Tongue (tissue), 2 donors: ENCODE results near the gene RAD9A. TPM values are rescaled to one million over a fixed set of nuclear protein-coding genes. Genes with fewer than 3 reads are reported as not detected.

Source experiments
- DNase-seq: peaks from one replicate; pipeline ENCODE4 v3.0.0-alpha.2; 2015
- total RNA-seq: library from RNA; depleted of rRNA; stranded (reverse); fragments of >200 nt; gene quantifications from one replicate; pipeline ENCODE4 v1.2.3, GENCODE V29; 2014

The RAD9A gene
- total RNA-seq, 1 donor from 2014 or later, result 13.3 TPM

DNA sequence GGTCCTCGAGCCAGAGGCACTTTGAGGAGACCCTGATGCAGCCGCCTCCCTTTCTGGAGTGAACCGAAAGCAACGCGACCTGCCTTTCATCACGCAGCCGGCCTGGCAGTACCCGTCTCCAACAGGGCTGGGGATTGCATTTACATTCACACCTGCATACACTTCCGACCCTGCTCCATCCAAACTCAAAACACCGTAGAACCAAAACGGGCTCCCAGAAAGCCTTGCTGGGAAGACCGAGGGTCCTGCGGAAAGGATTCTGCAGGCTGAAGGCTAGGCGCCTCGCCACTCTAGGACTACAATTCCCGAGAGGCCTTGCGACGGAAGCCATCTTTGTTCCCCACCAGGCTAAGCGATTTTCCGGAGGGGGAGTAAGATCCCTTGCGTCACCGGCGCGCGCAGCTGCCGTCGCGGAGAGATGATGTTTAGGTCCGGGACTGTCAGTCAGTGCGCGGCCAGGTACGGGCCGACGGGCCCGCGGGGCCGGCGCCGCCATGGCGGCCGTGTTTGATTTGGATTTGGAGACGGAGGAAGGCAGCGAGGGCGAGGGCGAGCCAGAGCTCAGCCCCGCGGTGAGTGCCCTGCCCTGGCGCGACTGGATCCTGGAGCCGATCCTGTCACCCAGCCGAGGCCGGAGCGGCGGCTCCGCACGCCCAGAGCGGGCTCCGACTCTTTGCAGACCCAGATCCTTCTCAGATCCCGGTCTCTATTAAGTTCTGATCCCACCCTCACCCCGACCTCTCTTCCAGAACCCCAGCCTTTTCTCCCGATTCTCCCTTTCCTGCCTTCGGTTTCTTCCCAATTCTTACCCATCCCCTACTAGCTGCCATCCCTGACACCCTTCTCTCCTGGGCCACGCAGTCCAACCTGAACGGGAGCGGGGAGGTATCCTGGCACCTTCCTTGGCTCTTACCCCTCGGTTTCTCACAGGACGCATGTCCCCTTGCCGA, 36.5 kb downstream of the RAD9A start, which contains the start of gene RPS6KB2:
TSS of gene RPS6KB2 (plus strand) at position 443 of the 950 bp plus-strand sequence. CDS start at position 495, 52 bp downstream.
- peak; percentile 99 for DNase-seq

DNA sequence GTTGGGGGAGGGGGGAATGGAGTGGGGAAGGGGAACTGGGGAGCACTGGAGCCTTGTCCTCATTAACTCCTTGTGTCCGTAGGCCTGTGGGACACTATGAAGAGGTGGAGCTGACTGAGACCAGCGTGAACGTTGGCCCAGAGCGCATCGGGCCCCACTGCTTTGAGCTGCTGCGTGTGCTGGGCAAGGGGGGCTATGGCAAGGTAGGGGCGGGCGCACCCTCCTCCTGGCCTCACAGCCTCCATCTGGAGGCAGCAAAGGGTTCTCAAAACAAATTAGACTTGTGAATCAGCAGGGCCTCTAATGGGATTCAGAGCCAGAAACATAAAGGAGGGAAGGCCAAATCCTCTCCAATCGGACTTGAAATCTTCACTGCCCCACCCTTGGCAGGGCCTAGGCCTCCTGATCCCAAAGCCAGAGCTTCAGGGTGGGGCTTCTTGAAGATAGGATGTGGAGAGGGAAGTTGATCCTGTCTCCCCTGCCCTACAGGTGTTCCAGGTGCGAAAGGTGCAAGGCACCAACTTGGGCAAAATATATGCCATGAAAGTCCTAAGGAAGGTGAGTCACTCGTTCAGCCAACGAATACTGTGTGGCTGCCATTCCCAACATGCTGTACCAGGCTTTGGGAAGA, 37.4 kb downstream of the RAD9A start:
- DNase-seq, result no peak

DNA sequence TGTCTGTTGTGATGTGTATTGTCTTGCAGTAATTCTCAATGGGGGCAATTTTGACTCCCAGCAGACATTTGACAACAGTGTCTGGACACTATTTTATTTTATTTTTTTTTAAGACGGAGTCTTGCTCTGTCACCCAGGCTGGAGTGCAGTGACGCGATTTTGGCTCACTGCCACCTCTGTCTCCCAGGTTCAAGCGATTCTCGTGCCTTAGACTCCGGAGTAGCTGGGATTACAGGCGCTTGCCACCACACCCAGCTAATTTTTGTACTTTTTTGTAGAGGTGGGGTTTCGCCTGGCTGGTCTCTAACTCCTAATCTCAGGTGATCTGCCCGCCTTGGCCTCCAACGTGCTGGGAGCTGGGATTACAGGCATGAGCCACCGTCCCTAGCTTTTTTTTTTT, 37.9 kb downstream of the RAD9A start:
- no peak for DNase-seq

DNA sequence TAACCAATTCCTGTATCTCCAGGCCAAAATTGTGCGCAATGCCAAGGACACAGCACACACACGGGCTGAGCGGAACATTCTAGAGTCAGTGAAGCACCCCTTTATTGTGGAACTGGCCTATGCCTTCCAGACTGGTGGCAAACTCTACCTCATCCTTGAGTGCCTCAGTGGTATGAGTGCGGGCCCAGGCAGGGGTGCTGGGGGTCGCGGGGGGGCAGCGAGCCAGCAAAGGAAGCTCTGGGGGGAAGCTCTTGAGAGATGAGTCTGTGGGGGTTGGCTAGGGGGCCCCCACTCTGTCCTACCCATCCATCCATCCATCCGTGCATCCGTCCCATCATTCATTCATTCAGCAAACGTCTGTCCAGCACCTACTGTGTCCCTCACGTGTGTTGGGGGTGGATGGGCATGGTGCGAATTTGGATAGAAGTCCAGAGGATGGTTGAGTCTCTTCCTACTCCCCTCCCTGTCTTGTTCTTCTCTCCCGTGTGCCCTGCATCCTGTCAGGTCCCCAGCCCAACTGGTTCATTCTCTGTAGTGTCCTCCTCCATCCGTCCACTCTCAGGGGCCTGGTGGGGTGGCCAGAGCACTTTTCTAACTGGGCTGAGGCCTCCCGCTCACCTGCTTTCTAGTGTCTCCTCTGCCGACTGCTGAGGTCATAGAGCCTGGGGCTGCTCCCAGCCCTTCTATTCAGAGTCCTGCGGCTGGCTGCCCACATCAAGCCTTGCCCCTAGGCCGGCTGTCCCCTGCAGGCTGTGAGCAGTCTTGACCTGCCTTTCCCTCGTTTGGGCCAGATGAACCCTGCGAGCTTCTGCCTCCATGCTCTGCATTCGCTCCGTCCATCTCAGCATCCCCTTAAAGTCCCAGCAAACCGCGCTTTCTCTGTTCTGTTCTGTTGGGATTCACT, 39.8 kb downstream of the RAD9A start:
- no peak for DNase-seq

DNA sequence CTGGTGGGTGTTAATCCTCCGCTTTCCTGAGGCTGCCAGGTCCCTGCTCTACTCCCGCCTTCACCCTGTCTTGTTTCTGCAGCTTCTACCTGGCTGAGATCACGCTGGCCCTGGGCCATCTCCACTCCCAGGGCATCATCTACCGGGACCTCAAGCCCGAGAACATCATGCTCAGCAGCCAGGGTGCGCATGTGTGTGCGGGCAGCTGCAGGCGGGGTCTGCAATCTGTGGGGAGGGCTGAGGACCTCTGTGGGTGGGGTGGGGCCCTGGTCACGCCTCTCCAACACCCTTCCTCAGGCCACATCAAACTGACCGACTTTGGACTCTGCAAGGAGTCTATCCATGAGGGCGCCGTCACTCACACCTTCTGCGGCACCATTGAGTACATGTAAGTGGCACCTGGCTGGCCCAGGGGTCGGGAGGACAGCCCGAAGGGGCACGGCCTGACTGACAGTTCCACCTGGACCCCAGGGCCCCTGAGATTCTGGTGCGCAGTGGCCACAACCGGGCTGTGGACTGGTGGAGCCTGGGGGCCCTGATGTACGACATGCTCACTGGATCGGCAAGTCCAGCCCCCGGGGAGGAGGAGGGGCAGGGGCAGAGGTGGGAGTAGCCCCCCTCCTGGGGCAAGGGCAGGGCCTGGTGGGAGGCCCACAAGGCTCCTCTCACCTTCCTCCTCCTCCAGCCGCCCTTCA, 41.0 kb downstream of the RAD9A start:
- no peak for DNase-seq

DNA sequence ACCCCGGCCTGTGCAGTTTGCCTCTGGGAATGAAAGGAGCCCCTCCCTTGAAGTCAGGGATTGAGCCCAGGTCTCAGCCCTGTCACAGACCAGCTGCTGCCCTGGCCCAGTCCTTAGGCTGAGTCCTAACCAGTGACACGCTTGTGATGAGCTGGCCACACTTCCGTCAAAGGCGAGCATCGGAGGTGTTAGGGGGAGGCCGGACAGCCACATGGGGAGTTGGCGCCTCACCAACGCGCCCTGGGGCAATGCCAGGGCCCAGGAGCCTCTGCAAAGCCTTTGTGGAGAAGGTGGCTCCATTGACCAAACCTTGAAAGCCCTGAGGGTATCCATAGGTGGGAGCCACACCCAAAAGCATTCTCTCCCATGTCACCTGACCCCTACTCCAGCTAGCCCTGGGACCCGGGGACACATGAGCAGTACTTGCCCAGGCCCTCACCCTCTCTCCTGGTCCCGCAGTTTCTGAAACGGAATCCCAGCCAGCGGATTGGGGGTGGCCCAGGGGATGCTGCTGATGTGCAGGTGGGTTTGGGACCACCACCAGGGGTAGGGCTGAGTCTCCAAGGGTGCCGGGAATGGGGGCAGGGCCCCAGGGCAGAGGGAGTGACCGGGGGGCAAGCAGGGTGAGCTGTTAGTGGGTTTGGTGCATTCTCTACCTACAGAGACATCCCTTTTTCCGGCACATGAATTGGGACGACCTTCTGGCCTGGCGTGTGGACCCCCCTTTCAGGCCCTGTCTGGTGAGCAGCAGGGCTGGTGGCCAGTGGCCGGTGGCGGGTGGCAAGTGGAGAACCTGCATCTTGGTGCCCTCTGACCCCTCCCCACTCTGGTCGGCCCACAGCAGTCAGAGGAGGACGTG, 42.0 kb downstream of the RAD9A start:
- DNase-seq, result no peak

DNA sequence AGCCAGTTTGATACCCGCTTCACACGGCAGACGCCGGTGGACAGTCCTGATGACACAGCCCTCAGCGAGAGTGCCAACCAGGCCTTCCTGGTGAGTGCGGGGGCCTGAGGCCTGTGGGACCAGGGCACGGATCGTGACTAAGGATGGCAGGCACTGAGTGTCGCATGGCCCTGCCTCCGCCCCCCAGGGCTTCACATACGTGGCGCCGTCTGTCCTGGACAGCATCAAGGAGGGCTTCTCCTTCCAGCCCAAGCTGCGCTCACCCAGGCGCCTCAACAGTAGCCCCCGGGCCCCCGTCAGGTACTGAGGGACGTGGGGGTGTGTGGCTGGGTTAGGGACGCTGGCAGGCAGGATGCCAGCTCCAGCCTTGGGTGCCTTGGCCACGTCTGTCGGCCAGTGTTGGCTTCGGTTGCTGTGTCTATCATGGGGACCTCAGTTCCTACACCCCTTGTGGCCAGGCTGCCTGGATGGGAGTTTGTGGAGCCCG, 42.7 kb downstream of the RAD9A start:
- DNase-seq, result no peak

DNA sequence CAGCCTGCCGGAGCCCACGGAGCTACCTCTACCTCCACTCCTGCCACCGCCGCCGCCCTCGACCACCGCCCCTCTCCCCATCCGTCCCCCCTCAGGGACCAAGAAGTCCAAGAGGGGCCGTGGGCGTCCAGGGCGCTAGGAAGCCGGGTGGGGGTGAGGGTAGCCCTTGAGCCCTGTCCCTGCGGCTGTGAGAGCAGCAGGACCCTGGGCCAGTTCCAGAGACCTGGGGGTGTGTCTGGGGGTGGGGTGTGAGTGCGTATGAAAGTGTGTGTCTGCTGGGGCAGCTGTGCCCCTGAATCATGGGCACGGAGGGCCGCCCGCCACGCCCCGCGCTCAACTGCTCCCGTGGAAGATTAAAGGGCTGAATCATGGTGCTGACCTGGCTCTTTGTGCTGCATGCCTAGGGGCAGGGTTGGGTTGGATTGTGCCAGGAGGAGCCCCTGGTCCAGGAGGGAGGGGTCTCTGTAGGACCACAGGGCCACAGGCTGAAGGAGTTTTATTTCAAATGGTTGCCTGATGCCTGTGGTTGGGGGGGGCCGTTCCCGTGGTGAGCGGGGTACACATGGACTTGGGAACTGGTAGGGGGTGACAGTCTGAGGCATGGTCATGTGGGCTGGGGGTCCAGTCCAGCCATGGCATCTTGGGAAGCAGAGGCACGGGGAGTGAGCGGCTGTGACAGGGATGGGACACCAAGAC, 43.4 kb downstream of the RAD9A start:
- DNase-seq, result no peak

DNA sequence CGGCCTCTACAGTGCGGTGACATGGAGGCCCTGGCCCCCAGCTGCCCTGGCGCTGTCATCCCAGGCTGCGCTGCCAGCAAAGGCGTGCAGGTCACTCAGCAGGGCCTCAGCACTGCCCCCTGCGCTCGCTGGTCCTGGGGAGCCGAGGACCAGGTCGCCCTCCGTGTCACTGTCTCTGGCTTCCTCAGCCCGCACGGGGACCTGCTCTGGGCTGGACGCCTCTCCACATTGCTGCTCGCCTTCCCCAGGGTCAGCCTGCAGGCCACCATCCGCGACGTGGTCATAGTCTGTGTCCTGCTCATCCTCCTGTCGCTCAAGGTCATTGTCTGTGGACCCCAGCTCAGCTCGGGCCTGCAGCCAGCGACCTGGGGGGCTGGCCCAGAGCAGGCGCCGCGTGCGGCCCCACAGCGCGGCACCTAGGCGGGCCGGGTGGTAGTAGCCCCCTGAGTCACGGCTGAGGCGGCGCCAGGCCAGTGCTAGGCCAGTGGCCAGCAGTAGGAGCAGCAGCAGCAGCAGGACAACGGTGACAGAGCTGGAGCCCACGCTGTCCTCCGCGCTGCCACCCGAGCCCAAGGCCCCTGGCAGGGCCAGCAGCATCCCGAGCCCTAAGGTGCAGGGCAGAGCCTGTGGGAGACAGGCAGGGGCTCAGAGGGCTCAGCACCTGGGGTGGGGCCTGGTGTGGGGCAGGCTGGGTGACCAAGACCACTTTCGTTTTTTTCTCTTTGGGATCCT, 44.1 kb downstream of the RAD9A start:
- DNase-seq, result no peak

DNA sequence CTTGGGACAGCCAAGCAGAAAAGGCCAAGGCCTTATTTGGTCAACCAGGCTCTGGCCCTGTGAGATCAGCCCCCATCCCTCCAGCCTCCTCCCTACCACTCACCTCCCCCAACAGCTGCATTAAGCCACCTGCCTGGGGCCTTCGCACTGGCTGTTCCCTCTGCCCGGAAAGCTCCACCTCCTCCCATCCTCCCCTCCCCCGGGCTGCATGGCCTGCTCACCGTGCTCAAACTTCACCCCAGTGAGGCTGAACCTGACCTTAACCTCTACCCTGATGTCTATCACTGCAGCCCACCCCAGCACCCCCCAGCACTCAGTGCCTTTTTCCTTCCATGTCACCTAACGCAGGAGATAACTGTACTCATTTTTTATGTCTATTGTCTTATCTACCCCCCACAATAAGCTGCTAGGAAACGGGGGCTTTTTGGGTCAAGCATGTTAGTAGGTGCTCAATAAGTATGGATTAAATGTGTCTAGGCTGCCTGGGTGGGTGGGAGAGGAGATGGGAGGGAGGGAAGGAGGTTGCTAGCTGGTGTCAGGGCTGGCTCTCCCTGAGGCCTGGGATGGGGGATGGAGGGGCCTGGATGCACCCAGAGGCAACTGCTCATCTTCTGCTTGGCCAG, 44.8 kb downstream of the RAD9A start:
- DNase-seq, result peak; percentile 64

DNA sequence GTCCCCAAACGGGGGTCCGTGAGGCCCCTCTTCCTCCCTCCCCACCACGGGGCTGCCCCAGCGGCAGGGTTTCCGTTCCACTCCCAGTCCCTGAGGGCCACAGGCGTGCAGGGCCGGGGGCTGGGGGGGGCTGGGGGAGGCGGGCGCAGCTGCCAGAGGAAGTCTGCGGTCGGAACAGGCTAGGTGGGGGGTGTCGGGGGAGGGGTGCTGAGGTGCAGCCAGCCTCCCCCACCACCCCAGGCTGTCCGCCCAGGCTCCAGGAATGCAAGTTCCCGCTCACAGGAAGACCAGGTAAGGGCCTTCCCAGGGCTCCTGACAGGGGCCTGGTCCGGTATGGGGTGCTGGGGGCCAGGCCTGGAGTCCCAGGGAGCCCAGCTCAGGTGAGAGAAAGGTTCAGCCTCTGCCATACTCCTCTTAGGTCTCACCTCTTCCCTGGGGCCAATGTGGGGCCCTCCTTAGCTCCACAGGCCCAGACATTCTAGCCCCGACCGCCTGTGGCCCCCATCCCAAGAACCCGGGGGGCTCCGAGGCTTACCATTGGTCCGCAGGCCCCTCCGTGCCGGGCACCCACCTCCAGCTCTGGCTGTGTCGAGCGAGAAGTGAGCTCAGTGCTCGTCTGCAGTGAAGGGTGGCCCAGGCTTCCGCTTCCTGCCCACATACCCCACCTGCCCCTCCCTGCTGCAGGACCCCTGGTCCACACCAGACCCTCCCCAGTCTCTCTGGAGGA, 45.5 kb downstream of the RAD9A start, which contains the start of gene PTPRCAP:
TSS of gene PTPRCAP (minus strand) at position 601 of the 727 bp plus-strand sequence. CDS start at position 538, 63 bp downstream.
- no peak for DNase-seq

DNA sequence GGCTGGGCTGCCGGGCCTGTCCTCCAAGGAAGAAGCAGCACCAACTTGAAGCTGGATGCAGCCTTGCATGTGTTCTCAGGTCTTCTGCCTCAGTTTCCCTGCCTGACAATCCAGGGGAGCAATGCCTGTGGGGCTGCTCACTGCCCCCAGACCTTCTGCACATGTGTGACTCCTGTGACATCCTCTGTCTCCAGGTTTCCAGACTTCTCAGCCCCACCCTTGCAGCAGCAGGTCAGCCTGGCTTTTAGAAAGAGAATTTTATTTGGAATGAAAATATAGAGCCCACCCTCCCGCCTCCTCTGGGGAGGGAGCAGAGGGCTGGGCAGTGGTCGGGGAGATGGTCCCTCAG, 46.0 kb downstream of the RAD9A start:
- no peak for DNase-seq

DNA sequence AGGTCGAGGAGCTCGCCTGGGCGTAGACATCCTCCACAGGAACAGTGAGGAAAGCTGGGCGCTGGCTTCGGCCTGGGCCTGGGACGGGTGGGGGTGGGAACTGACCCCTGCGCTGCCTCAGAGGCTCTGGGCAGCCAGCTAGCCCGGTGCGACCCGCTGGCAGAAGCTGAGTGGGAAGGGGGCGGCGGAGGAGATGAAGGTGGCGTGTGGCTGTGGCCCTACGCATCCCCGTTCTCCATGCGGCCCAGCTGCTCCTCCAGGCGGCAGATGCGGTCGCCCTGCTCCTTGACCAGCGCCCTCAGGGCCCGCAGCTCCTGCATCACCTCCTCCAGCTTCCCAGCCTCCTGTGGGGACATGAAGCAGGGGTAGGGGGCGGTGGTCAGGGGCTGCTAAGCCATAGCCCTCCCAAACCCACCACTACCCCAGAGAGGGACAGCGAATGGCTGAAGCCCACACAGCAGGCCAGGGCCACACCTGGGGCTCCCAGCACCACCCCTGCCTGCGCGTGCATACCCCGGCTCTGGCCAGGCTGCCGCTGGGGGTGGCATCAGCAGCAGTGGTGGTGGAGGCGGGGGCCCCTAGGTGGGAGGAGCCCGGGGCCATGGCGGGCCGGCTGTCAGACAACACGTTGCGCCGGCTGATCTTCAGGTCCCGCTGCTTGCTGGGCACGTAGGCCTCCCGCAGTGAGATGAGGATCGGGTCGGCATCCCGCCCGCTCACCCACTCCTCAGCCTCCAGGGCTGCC, 46.5 kb downstream of the RAD9A start:
- no peak for DNase-seq

DNA sequence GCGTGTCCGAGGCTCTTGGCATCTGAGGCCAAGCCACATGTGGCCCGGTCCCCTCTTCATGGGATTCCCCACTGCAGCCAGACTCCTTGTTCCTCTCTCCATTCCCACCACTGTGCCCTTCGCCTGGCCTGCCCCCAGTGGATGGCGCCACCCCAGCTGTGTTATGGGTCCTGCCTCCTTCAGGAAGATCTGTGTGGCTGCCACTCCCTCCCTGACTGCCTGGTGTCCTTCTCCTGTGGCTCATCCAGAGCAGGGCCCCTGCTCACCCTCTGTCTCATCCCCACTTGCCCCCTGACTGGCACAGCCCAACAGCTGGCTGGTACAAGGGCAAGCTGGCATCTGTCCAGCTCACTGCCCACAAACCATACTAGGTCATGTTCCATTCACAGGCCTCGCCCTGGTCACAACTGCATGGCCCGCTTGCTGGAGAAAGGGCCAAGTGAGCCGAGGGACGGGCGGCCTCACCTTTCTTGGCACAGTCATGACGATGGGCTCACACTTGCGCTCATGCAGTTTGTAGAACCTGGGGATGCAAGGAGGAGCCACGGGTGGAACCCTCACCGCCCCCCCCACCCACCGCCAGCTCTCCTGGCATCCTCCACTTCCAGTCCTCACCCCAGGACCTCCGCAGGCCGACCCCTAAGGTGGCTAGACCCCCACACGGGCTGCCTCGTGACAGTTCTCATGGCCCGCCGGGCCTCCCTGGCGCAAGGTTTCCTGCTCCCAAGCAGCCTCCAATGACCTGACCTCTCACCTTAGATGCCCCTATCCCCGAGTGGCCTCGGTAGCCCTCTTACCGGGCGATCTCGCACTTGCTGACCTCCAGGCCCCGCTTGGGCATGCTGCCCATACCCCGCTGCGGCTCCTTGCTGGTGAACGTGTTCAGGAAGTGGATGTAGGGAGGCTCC, 47.8 kb downstream of the RAD9A start:
- DNase-seq, result no peak

DNA sequence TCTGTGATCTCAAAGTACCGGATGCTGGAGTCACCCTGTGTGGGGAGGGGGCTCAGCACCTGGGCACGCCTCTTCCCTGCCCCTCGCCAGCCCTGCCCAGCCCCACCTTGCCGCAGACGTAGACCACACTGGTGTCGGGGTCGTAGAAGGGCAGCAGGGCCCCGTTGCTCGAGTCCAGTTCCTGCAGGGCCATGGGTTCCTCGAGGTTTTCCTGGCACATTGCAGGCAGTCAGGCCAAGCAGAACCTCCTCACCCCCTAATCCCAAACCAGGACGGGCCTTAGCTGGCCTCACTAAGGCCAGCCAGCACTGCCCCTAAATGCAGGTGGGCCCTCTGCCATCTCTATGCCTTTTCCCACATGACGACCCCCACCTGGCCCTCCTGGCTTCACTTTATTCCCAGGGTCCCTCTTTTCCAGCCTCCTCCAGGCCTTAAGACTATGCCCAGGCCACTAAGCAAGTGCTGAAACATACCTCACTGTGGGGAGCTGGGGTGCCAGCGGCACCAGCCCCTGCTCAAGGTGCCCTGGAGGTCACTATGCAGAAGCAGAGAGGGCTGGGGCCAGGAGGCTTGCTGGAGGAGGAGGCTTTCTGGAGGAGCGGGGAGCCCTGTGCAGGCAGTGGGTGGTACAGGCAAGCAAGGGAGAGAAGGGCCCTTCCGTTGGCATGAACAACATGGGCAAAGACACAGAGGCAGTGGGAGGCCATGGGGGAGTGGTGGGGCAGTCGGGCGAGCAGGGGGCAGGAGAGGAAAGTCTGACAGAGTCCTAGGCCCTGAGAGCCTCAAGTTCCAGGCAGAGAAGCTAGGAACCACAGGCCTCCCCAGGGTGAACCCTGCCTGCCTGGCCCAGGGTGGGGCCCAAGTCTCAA, 48.7 kb downstream of the RAD9A start:
- DNase-seq, result no peak
